ENCODE results near the gene MUC5B.

DNA sequence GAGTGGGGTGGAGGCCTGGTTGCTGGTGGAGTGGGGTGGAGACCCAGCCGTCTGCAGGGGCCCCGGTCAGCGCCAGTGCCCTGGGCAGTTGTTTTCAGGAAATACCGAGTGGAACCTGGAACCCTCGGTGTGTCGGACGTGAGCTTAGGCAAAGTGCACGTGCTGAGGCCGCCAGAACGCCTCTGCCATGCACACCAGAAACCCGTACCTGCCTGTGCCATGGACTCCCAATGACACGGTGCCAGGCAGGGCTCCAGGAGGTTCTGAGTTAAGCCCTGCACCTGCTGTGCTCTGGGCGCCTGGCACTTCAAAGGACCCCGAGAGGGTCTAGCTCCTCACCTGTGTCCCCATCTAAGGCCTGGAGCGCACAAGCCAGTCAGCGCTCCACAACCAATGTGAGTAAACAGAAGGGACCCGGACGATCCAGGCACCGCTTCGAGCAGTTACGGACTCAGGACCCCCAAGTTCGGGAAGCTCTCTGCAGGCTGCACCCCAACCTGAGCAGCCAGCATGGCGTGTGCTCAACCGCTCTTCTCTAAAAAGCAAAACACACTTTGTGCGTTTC, 74.2 kb downstream of the MUC5B start:
- TF ChIP-seq, protein P1, sequence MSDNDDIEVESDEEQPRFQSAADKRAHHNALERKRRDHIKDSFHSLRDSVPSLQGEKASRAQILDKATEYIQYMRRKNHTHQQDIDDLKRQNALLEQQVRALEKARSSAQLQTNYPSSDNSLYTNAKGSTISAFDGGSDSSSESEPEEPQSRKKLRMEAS (CRISPR knock-in tag; IDR thresholded peaks at IDR 0.05): no peak
- TF ChIP-seq NR2C2 (CRISPR knock-in tag; IDR thresholded peaks at IDR 0.05) (no peak), CREB1 (CRISPR knock-in tag; IDR thresholded peaks at IDR 0.05) (no peak), ZNF396 (CRISPR knock-in tag; IDR thresholded peaks at IDR 0.05; ENCODE audit: borderline replicate concordance) (no peak)
- TF ChIP-seq, protein P2, sequence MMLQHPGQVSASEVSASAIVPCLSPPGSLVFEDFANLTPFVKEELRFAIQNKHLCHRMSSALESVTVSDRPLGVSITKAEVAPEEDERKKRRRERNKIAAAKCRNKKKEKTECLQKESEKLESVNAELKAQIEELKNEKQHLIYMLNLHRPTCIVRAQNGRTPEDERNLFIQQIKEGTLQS (CRISPR knock-in tag; conservative IDR thresholded peaks at IDR 0.05): no peak
- TF ChIP-seq, protein P3, sequence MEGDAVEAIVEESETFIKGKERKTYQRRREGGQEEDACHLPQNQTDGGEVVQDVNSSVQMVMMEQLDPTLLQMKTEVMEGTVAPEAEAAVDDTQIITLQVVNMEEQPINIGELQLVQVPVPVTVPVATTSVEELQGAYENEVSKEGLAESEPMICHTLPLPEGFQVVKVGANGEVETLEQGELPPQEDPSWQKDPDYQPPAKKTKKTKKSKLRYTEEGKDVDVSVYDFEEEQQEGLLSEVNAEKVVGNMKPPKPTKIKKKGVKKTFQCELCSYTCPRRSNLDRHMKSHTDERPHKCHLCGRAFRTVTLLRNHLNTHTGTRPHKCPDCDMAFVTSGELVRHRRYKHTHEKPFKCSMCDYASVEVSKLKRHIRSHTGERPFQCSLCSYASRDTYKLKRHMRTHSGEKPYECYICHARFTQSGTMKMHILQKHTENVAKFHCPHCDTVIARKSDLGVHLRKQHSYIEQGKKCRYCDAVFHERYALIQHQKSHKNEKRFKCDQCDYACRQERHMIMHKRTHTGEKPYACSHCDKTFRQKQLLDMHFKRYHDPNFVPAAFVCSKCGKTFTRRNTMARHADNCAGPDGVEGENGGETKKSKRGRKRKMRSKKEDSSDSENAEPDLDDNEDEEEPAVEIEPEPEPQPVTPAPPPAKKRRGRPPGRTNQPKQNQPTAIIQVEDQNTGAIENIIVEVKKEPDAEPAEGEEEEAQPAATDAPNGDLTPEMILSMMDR (IDR thresholded peaks at IDR 0.05): no peak
- TF ChIP-seq, protein P4, sequence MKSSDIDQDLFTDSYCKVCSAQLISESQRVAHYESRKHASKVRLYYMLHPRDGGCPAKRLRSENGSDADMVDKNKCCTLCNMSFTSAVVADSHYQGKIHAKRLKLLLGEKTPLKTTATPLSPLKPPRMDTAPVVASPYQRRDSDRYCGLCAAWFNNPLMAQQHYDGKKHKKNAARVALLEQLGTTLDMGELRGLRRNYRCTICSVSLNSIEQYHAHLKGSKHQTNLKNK (CRISPR knock-in tag; IDR thresholded peaks at IDR 0.05): no peak
- TF ChIP-seq, protein P5, sequence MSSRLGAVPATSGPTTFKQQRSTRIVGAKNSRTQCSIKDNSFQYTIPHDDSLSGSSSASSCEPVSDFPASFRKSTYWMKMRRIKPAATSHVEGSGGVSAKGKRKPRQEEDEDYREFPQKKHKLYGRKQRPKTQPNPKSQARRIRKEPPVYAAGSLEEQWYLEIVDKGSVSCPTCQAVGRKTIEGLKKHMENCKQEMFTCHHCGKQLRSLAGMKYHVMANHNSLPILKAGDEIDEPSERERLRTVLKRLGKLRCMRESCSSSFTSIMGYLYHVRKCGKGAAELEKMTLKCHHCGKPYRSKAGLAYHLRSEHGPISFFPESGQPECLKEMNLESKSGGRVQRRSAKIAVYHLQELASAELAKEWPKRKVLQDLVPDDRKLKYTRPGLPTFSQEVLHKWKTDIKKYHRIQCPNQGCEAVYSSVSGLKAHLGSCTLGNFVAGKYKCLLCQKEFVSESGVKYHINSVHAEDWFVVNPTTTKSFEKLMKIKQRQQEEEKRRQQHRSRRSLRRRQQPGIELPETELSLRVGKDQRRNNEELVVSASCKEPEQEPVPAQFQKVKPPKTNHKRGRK (CRISPR knock-in tag; IDR thresholded peaks at IDR 0.05; ENCODE audit: borderline replicate concordance): no peak
- TF ChIP-seq, protein P6, sequence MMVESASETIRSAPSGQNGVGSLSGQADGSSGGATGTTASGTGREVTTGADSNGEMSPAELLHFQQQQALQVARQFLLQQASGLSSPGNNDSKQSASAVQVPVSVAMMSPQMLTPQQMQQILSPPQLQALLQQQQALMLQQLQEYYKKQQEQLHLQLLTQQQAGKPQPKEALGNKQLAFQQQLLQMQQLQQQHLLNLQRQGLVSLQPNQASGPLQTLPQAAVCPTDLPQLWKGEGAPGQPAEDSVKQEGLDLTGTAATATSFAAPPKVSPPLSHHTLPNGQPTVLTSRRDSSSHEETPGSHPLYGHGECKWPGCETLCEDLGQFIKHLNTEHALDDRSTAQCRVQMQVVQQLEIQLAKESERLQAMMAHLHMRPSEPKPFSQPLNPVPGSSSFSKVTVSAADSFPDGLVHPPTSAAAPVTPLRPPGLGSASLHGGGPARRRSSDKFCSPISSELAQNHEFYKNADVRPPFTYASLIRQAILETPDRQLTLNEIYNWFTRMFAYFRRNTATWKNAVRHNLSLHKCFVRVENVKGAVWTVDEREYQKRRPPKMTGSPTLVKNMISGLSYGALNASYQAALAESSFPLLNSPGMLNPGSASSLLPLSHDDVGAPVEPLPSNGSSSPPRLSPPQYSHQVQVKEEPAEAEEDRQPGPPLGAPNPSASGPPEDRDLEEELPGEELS (CRISPR knock-in tag; IDR thresholded peaks at IDR 0.05): no peak

Measured in WTC11 (cell line).